Body of pancreas (tissue), 4 donors: ENCODE measurements around the gene OAF.

Experiments used
- CTCF ChIP-seq, 7 experiments: fragments of 450-650 bp in 4 of 7; fragments of 200-600 bp in 3 of 7; sonication (generic) in 3 of 7; IDR thresholded peaks; one replicate each; pipeline ENCODE4 v1.5.1; 2016 to 2019; ENCODE audit warnings: antibody characterized with exemption in 7 of 7
- POLR2A ChIP-seq, 3 donors: fragments of 450-650 bp; IDR thresholded peaks; one replicate each; pipeline ENCODE4 v1.6.1; 2016; ENCODE audit warnings: antibody characterized with exemption in 3 of 3, mild to moderate bottlenecking in 2 of 3

- TF ChIP-seq POLR2A (IDR thresholded peaks at IDR 0.05) (no peak), CTCF (IDR thresholded peaks at IDR 0.05) (no peak)
Observed at GRCh38 chr11:120268686-120269085, 57.9 kb downstream of the OAF start.
